OCI-M1 (cell line): ENCODE data around the gene TMEM203.
A peak's percentile ranks its signal among the peaks of the same experiment; 100 is the strongest.

Source experiments
- DNase-seq: peaks from one replicate; lab custom pipeline; 2025; lab: John Stamatoyannopoulos, UW

Gene TMEM203

DNA sequence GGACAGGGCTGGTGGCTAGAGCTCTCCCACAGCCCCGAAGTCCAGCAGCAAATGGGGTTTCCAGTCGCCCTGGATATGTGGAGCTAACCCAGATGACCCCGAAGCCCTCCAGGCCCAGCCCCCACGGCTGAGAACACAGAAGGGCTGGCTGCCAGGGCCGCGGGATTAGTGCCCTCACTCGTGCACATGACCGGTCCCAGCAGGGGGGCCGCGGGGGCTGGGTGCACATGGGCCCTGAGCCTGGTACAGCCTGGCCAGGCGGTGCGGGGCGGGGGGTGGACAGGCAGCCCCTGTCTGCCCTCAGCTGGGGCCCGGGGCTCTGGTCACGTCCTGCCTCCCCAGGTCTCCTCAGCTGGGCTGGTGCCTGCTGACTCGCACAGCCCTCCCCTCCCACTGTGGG, 11.1 kb downstream of the TMEM203 start:
- DNase-seq = no peak

GRCh38 chr9:137193771-137194170, 11.7 kb downstream of the TMEM203 start:
- no peak for DNase-seq

DNA sequence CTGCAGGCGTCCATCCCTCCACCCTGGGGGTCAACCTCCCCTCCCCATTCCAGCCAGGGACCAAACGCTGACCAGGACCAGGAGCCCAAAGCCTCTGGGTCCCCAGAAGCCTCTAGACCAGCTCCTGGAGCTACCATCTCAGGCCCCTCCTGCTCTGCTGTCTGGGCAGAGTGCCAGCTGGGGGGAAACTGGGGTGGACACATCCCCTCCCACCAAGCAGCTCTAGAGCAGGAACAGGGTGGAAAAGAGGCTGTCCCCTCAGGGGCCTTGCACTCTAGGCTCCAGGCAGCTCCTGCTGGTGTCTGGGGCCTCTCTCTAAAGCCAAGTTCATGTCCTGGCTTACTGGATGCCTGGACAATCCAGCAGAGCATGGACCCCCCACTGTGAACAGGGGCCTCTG, 12.6 kb downstream of the TMEM203 start:
- DNase-seq = no peak

DNA sequence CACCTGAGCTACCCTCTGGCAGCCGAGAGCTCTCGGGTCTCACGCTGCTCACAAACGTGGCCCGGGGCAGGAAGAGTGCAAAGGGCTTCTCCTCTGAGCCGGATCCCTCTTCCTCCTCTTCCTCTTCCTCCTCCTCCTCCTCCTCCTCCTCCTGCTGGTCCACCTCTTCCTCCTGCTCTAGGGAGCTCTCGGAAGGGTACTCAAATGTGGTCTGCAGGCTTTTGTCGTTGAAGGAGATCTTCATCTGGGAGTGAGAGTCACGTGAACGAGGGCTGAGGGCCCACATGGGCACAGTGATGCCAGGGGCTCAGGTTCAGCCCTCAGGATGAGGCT, 13.0 kb downstream of the TMEM203 start:
- DNase-seq = no peak

DNA sequence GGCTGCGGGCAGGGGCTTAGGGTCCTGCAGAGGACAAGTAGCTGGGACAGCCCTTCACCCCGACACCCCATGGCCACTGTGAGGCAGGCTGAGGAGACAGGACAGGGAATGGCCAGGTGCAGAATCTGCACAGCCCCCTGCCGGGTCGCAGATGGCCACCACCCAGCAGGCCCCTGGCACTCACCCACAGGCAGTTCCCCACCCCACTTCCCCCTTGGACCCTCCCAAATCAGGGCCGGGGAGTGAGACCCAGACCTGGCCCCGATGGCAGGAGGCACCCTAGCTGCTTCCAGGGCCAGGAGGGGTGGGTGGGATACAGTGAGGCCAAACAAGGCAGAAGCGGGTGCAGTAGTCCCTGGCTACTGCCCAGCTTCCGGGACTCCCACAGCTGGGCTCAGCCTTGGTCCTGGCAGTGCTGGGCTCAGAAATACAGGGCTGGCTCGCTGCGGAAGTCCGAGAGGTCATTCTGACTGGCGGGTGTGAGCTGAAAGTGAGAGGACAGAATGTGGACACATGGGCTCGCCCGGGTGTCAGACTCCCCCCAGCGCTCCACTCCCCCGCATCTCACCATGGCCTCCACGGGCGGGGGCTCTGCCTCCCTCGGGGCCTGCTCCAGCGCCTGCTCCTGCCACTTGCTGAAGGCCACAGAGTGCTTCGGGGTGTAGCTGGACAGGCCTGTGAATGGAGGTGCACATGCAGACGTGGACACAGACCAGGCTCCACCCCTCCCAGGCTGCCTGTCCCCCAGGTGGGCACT, 13.6 kb downstream of the TMEM203 start:
- DNase-seq = no peak

- DNase-seq = no peak
These were observed 14.2 kb downstream of the TMEM203 start for GRCh38 chr9:137191245-137191644.

- no peak for DNase-seq
These were observed 15.1 kb downstream of the TMEM203 start for GRCh38 chr9:137190315-137190856.

DNA sequence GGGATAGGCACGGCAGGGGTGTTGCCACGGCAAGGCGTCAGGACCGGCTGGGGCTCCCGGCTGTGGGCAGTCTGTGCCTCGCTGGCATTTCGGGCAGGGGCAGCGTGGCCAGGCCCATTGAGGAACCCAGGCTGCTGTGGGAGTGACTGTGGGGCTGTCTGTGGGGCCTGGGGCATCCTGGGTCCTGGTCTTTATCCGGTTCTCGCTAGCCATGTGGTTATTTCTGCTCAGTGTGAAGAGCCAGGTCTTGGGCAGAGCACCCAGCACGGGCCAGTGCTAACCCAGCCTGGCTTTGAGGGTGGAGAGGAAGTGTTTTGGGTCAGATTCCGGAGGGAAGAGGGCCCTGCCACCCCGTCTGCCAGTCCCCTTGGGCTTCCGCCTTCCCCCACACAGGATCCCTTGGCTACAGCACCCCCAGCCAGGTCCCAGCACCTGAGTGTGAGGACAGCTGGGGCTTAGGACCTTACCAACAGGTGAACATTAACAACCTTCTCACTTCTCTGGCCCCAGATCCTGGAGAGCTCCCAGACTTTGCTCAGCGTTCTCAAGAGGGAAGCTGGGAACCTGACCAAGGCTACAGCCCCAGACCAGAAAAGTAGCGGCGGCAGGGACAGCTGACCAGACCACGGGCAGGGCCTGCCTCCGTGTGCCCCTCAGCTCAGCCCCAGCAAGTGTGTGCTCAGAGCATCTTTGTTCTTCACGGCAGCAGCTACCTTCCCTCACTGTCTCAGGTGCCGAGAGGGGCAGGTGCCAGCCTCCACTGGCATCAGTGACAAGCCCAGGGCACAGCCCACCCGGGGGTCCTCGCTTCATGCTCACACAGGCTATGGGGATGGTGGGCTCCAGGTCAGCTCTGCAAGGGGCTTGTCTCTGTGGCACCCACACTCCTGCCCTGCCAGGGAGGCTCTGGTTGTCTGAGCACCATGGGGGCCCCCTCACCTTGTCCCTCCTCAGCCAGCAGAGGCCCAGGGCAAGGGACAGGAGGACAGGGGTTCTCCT, 15.9 kb downstream of the TMEM203 start:
- no peak for DNase-seq

- DNase-seq = peak; percentile 97
These were observed 16.8 kb downstream of the TMEM203 start, which contains the start of the genes ANAPC2 and SSNA1 for GRCh38 chr9:137188490-137189296. ANAPC2 (minus strand) TSS chr9:137188560; CDS start chr9:137188532, 28 bp downstream. SSNA1 (plus strand) TSS chr9:137188676; CDS start chr9:137188727, 51 bp downstream.

- no peak for DNase-seq
These were observed 17.4 kb downstream of the TMEM203 start for GRCh38 chr9:137188086-137188489.

DNA sequence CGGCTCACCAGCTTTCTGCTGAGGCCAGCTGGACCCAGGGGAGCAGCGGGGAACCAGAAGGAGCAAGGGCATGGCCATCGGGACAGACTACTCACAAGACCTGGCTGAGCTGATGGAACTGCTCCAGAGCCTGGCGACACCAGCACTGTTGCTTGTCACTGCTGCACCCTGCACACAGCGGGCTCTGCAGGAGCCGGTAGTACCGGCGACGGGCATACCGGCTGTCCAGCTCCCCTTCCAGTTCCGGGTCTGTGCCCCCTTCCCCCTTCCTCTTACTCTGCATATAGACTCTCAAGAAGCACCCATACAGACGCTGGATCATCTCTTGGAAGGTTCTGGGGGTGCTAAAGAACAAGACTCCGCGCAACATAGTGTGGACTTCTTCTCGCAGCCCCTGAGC, 18.1 kb downstream of the TMEM203 start:
- DNase-seq = no peak

DNA sequence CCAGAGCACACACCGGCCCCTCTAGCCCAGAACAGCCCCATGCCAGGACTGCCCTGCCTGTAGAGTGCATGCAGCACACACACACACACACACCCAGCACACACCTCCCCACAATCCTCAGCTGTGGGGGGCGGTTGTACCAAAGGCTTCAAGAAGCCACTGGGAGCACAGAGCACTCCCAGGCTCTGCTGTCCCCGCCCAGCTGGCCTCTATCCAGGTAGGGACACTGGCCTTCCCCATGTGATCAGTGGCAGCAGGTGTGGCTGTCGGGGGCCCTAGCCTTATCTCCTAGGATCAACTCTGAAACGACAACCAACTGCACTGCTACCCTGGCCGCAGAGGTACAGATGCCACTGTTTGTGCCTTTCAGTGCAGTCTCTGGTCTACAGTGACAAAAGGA, 19.1 kb downstream of the TMEM203 start:
- no peak for DNase-seq

DNA sequence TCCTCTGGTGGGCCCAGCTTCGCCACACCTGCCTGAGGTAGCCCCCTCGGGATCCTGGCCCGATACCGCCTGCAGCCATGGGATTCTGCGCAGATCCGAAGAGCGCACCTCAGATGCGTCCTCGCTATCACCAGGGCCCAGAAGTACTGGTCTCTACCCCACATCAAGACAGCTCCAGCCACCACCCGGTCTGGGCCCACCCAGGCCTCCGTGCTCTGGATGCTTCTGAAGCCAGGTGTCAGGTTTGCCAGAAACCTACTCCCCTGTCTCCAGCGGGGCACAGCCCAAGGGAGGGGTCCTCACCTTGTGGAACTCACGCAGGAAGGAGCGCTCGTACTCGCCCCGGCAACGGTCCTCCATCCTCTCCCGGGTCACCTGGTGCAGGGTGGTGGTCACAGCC, 19.5 kb downstream of the TMEM203 start:
- no peak for DNase-seq

DNA sequence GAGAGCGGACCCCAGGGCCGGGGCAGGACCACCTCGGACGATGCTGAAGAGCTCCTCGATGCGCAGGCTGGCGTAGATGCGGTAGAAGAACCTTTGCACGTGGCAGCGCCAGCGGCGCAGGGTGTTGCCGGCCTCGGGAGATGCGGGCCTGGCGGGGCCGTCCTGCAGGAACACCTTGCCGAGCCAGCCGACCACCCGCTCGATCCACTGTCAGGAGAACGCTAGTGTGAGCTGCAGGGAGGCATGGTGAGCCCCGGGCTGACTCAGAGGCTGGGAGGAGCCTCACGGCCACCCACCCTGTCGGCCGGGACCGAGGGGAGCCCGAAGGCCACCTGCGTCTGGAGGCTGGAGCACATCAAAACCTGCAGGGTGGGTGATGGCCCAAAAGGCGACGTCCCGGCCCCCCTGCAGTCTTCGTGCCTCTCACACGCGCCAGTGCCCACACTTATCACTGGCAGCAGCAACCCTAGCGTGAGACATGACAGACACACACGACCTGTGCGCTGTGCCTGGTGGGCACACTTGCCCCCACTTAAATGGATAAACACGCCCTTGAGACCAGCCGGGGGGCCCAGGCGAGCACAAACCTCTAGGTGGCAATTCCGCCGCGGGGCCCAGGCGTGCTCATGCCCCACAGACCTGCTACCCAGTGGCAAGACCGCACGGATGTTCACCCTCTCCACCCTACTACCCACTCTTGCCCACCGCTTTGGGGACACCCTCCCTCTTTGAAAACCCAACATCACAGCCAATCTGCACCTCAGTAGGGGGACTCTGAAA, 20.4 kb downstream of the TMEM203 start:
- DNase-seq = no peak

GRCh38 chr9:137183980-137184595, 21.4 kb downstream of the TMEM203 start:
- DNase-seq = no peak

GRCh38 chr9:137182836-137183235, 22.6 kb downstream of the TMEM203 start:
- no peak for DNase-seq

DNA sequence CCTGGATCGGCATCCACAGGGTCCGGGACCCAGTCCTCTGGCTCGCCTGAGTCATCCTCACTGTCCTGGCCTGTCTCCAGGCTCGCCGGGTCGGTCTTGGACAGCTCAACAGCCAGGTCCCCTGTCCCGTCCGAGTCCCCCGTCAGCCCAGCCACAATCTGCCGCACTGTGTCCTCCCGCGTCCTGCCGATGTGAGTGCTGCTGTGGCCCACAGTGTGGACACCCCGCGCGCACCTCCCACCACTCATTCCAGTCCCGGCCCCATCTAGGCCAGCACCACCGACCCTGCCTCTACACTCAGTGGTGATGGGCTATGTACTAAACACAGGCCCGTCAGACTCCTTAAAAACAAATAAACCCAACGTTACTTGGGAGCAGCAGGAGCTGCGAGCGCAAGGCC, 23.8 kb downstream of the TMEM203 start:
- DNase-seq = no peak

GRCh38 chr9:137180491-137180890, 25.0 kb downstream of the TMEM203 start:
- DNase-seq = no peak

GRCh38 chr9:137179761-137180160, 25.7 kb downstream of the TMEM203 start:
- no peak for DNase-seq

- DNase-seq = no peak
These were observed 26.4 kb downstream of the TMEM203 start for GRCh38 chr9:137178939-137179630.
